ENCODE data around the gene BMP3.

BMP3 gene, protein sequence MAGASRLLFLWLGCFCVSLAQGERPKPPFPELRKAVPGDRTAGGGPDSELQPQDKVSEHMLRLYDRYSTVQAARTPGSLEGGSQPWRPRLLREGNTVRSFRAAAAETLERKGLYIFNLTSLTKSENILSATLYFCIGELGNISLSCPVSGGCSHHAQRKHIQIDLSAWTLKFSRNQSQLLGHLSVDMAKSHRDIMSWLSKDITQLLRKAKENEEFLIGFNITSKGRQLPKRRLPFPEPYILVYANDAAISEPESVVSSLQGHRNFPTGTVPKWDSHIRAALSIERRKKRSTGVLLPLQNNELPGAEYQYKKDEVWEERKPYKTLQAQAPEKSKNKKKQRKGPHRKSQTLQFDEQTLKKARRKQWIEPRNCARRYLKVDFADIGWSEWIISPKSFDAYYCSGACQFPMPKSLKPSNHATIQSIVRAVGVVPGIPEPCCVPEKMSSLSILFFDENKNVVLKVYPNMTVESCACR

GRCh38 chr4:81030061-81030980, at the start of gene BMP3:
BMP3 (plus strand) TSS chr4:81030708; CDS start chr4:81031285, 577 bp downstream.
- H3K4me1 ChIP-seq (ENCODE audit: control insufficient read depth, insufficient read depth, low read length), result peaks cover 6% of the 10 kb centered on the region; the same call in 1 of the 2 replicates
- peak within 1 kb of the TSS; percentile 42 for H3K4me3 ChIP-seq (ENCODE audit: low read depth, low read length)
- ChIA-PET CTCF (interaction anchor here (0.7 to 1.5 kb wide), 2 partner anchors 9 to 642 kb away, joined by 3 to 8 read pairs; no protein-coding TSS in a partner anchor), POLR2A (interaction anchor here (0.5 to 1.2 kb wide), 2 partner anchors 9 to 832 kb away, joined by 3 to 5 read pairs; no protein-coding TSS in a partner anchor)
- H3K27ac ChIP-seq (ENCODE audit: extremely low read depth, low read depth, low read length), result peak within 1 kb of the TSS; percentile 80; the same call in 1 of the 2 replicates
- no peaks in the 10 kb centered on the region for H3K9me3 ChIP-seq (ENCODE audit: control insufficient read depth, insufficient read depth, low read depth, low read length)
- H3K36me3 ChIP-seq (ENCODE audit: control insufficient read depth in 2 of 2, insufficient read depth in 1 of 2, low read length in 2 of 2), result no peaks in the 10 kb centered on the region
- 0 out of 2 replicates have a peak, but pooled peaks have one; percentile 30 for TF ChIP-seq WT1 (tag by site-specific recombination; IDR thresholded peaks at IDR 0.05)
- TF ChIP-seq, protein P1, sequence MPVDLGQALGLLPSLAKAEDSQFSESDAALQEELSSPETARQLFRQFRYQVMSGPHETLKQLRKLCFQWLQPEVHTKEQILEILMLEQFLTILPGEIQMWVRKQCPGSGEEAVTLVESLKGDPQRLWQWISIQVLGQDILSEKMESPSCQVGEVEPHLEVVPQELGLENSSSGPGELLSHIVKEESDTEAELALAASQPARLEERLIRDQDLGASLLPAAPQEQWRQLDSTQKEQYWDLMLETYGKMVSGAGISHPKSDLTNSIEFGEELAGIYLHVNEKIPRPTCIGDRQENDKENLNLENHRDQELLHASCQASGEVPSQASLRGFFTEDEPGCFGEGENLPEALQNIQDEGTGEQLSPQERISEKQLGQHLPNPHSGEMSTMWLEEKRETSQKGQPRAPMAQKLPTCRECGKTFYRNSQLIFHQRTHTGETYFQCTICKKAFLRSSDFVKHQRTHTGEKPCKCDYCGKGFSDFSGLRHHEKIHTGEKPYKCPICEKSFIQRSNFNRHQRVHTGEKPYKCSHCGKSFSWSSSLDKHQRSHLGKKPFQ (tag by site-specific recombination; IDR thresholded peaks at IDR 0.05), result no peak
- TF ChIP-seq, protein P2, sequence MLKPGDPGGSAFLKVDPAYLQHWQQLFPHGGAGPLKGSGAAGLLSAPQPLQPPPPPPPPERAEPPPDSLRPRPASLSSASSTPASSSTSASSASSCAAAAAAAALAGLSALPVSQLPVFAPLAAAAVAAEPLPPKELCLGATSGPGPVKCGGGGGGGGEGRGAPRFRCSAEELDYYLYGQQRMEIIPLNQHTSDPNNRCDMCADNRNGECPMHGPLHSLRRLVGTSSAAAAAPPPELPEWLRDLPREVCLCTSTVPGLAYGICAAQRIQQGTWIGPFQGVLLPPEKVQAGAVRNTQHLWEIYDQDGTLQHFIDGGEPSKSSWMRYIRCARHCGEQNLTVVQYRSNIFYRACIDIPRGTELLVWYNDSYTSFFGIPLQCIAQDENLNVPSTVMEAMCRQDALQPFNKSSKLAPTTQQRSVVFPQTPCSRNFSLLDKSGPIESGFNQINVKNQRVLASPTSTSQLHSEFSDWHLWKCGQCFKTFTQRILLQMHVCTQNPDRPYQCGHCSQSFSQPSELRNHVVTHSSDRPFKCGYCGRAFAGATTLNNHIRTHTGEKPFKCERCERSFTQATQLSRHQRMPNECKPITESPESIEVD (tag by site-specific recombination; IDR thresholded peaks at IDR 0.05), result no peak
- peak; percentile 54; the same call in 1 of the 2 replicates for TF ChIP-seq ZNF366 (tag by site-specific recombination; conservative IDR thresholded peaks at IDR 0.05)
- peak; percentile 60 for TF ChIP-seq ZNF335 (tag by site-specific recombination; conservative IDR thresholded peaks at IDR 0.05)
- TF ChIP-seq BCL11B (tag by site-specific recombination; IDR thresholded peaks at IDR 0.05; ENCODE audit: low read depth), result no peak
- TF ChIP-seq ZNF2 (tag by site-specific recombination; IDR thresholded peaks at IDR 0.05), result no peak; the same call in 1 of the 2 replicates
- 0 out of 2 replicates have a peak, but pooled peaks have one; percentile 11 for TF ChIP-seq ZEB2 (tag by site-specific recombination; IDR thresholded peaks at IDR 0.05)
- TF ChIP-seq ZNF529 (tag by site-specific recombination; IDR thresholded peaks at IDR 0.05; ENCODE audit: insufficient replicate concordance), result no peak
- TF ChIP-seq ZNF548 (tag by site-specific recombination; IDR thresholded peaks at IDR 0.05), result peak; percentile 94
- peak; percentile 60 for TF ChIP-seq ZBTB17 (tag by site-specific recombination; IDR thresholded peaks at IDR 0.05)
- TF ChIP-seq PRDM10 (tag by site-specific recombination; IDR thresholded peaks at IDR 0.05), result peak; percentile 57
- TF ChIP-seq IKZF3 (tag by site-specific recombination; IDR thresholded peaks at IDR 0.05), result peak; percentile 19; the same call in 1 of the 2 replicates
- peak; percentile 72; the same call in 1 of the 2 replicates for TF ChIP-seq ZNF341 (tag by site-specific recombination; IDR thresholded peaks at IDR 0.05; ENCODE audit: low read depth)
- TF ChIP-seq, protein P3, sequence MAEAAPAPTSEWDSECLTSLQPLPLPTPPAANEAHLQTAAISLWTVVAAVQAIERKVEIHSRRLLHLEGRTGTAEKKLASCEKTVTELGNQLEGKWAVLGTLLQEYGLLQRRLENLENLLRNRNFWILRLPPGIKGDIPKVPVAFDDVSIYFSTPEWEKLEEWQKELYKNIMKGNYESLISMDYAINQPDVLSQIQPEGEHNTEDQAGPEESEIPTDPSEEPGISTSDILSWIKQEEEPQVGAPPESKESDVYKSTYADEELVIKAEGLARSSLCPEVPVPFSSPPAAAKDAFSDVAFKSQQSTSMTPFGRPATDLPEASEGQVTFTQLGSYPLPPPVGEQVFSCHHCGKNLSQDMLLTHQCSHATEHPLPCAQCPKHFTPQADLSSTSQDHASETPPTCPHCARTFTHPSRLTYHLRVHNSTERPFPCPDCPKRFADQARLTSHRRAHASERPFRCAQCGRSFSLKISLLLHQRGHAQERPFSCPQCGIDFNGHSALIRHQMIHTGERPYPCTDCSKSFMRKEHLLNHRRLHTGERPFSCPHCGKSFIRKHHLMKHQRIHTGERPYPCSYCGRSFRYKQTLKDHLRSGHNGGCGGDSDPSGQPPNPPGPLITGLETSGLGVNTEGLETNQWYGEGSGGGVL (tag by site-specific recombination; IDR thresholded peaks at IDR 0.05), result peak; percentile 82
- peak; percentile 57; the same call in 1 of the 2 replicates for TF ChIP-seq ZNF394 (tag by site-specific recombination; IDR thresholded peaks at IDR 0.05; ENCODE audit: borderline replicate concordance)
- TF ChIP-seq, protein P4, sequence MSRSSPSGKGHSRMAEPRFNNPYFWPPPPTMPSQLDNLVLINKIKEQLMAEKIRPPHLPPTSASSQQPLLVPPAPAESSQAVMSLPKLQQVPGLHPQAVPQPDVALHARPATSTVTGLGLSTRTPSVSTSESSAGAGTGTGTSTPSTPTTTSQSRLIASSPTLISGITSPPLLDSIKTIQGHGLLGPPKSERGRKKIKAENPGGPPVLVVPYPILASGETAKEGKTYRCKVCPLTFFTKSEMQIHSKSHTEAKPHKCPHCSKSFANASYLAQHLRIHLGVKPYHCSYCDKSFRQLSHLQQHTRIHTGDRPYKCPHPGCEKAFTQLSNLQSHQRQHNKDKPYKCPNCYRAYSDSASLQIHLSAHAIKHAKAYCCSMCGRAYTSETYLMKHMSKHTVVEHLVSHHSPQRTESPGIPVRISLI (tag by site-specific recombination; IDR thresholded peaks at IDR 0.05), result peak; percentile 52; the same call in 1 of the 2 replicates
- TF ChIP-seq PATZ1 (tag by site-specific recombination; IDR thresholded peaks at IDR 0.05), result no peak; the same call in none of the 2 replicates
- TF ChIP-seq SP3 (tag by site-specific recombination; IDR thresholded peaks at IDR 0.05), result no peak
- TF ChIP-seq FEZF1 (tag by site-specific recombination; IDR thresholded peaks at IDR 0.05), result 0 out of 2 replicates have a peak, but pooled peaks have one; percentile 37
